ENCODE data around the gene CPOX.

The CPOX gene

GRCh38 chr3:98565237-98565643, 28.2 kb downstream of the CPOX start:
- no peak for TF ChIP-seq CTCF (IDR thresholded peaks at IDR 0.05)

GRCh38 chr3:98564282-98565005, 29.0 kb downstream of the CPOX start:
- no peak for TF ChIP-seq CTCF (IDR thresholded peaks at IDR 0.05)

GRCh38 chr3:98563661-98564281, 29.6 kb downstream of the CPOX start:
- no peak for TF ChIP-seq CTCF (IDR thresholded peaks at IDR 0.05)

- no peak for TF ChIP-seq CTCF (IDR thresholded peaks at IDR 0.05)
These were observed 31.5 kb downstream of the CPOX start for GRCh38 chr3:98561727-98562521.

GRCh38 chr3:98560911-98561310, 32.5 kb downstream of the CPOX start:
- no peak for TF ChIP-seq CTCF (IDR thresholded peaks at IDR 0.05)

- TF ChIP-seq CTCF (IDR thresholded peaks at IDR 0.05): no peak
These were observed 35.1 kb downstream of the CPOX start for GRCh38 chr3:98558100-98558827.

- no peak for TF ChIP-seq CTCF (IDR thresholded peaks at IDR 0.05)
These were observed 35.9 kb downstream of the CPOX start for GRCh38 chr3:98557324-98558010.
